NCI-H526 treated with DMSO at 0.1 percent for 48 hours (cell line): ENCODE measurements around the gene ARHGAP44.

ENCODE experiments used
- DNase-seq: peaks from one replicate; lab custom pipeline; 2025; lab: John Stamatoyannopoulos, UW

The ARHGAP44 gene

GRCh38 chr17:12900474-12900873 is 111.2 kb downstream of the ARHGAP44 start:
- DNase-seq = no peak

- DNase-seq = no peak
Measured at GRCh38 chr17:12902046-12902445, 112.7 kb downstream of the ARHGAP44 start.

- DNase-seq = no peak
Measured at GRCh38 chr17:12907477-12907876, 118.2 kb downstream of the ARHGAP44 start.

- DNase-seq = no peak
Measured at GRCh38 chr17:12909046-12909445, 119.7 kb downstream of the ARHGAP44 start.

- no peak for DNase-seq
Measured at GRCh38 chr17:12909511-12909910, 120.2 kb downstream of the ARHGAP44 start.

GRCh38 chr17:12911239-12911638 is 121.9 kb downstream of the ARHGAP44 start:
- no peak for DNase-seq

GRCh38 chr17:12917399-12917798 is 128.1 kb downstream of the ARHGAP44 start:
- DNase-seq = no peak

GRCh38 chr17:12918142-12918541 is 128.8 kb downstream of the ARHGAP44 start:
- no peak for DNase-seq

- no peak for DNase-seq
Measured at GRCh38 chr17:12922120-12922519, 132.8 kb downstream of the ARHGAP44 start.

- no peak for DNase-seq
Measured at GRCh38 chr17:12924614-12925013, 135.3 kb downstream of the ARHGAP44 start.

GRCh38 chr17:12927001-12927400 is 137.7 kb downstream of the ARHGAP44 start:
- DNase-seq = no peak

GRCh38 chr17:12927541-12928425 is 138.5 kb downstream of the ARHGAP44 start:
- DNase-seq = no peak

GRCh38 chr17:12928736-12929135 is 139.4 kb downstream of the ARHGAP44 start:
- peak; percentile 8 for DNase-seq

GRCh38 chr17:12936501-12936900 is 147.2 kb downstream of the ARHGAP44 start:
- DNase-seq = no peak

GRCh38 chr17:12940699-12941098 is 151.4 kb downstream of the ARHGAP44 start:
- peak; percentile 14 for DNase-seq

- no peak for DNase-seq
Measured at GRCh38 chr17:12947047-12947446, 157.7 kb downstream of the ARHGAP44 start.

- no peak for DNase-seq
Measured at GRCh38 chr17:12952012-12952411, 162.7 kb downstream of the ARHGAP44 start.

GRCh38 chr17:12953156-12953555 is 163.9 kb downstream of the ARHGAP44 start:
- DNase-seq = no peak

- DNase-seq = no peak
Measured at GRCh38 chr17:12955521-12955920, 166.2 kb downstream of the ARHGAP44 start.

GRCh38 chr17:12958786-12959185 is 169.5 kb downstream of the ARHGAP44 start:
- DNase-seq = no peak

- no peak for DNase-seq
Measured at GRCh38 chr17:12959441-12959840, 170.1 kb downstream of the ARHGAP44 start.

GRCh38 chr17:12961655-12962054 is 172.4 kb downstream of the ARHGAP44 start:
- no peak for DNase-seq

GRCh38 chr17:12963505-12963904 is 174.2 kb downstream of the ARHGAP44 start:
- DNase-seq = no peak

- DNase-seq = no peak
Measured at GRCh38 chr17:12964162-12964561, 174.9 kb downstream of the ARHGAP44 start.
